GM19328 (cell line): ENCODE data around the gene CDH10.

ENCODE experiments used
- ATAC-seq: cut with Tn5 transposase; IDR thresholded peaks from one replicate; pipeline ENCODE4 v1.9.1; 2021; ENCODE audit warnings: mild to moderate bottlenecking, moderate library complexity; ENCODE audit not compliant: unreplicated experiment

CDH10 gene

GRCh38 chr5:24644761-24645160 lies at the start of gene CDH10:
Gene CDH10 (minus strand): TSS chr5:24644978. CDS start chr5:24593490, 51,488 bp downstream.
- no peak for ATAC-seq

- ATAC-seq: no peak
Measured at GRCh38 chr5:24693609-24694008, 48.8 kb upstream of the CDH10 start.

GRCh38 chr5:24691074-24691473 lies 46.3 kb upstream of the CDH10 start:
- no peak for ATAC-seq

GRCh38 chr5:24681106-24681505 lies 36.3 kb upstream of the CDH10 start:
- no peak for ATAC-seq

DNA sequence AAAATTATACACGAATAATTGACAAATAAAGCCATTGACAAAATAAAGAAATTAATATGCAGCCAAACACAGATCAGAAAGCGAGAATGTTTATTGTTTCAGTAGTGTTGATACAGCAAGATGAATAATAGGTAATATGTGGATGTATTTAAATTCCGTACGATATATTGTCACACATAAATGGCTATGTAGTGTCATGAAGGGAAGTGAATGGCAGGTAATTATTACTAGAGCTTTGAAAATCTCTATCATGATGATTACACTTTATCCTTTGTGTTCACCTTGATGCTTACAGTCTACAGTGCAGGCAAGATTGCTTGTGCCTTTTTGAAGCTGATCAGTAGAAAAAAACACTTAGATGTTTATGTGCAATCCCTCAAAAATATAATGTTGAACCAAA lies 23.3 kb upstream of the CDH10 start:
- ATAC-seq: no peak

DNA sequence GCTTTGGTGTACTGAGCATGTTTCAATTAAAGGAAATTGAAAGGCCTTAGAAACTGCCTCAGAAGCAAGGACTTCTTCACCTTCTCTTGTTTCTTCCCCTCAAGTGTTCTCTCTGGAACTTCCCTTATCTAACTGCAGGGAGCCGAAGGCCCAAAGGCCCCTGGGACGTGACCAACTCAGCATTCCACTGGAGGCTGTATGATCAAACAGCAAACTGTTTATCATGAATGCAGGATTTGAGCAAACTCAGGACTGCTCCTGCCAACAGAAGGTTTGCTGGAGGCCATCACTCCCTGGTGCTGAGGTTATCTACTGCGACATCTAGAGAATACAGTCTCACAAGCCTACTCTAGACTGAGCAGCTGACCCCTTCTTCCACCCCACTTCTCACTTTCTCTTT lies 4.8 kb upstream of the CDH10 start:
- no peak for ATAC-seq

DNA sequence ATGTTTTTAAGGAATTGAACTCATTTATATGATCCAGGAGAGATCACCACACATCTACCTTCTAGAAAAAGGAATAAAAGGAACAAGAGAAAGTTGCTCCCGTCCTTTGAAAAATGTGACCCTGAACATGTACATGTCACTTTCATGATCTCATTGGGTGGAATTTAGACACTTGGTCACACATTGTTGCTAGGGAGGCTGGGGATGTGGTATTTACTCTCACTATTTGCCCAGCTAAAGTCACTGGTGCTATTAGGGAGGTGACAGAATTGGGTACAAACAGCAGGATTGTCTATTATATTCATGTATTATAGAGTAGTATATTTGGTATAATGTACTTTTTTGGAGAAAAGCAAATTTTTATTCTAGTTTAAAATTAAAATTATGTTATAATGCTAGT lies 2.1 kb upstream of the CDH10 start:
- no peak for ATAC-seq

GRCh38 chr5:24645483-24645882 lies 705 bp upstream of the CDH10 start:
- no peak for ATAC-seq

DNA sequence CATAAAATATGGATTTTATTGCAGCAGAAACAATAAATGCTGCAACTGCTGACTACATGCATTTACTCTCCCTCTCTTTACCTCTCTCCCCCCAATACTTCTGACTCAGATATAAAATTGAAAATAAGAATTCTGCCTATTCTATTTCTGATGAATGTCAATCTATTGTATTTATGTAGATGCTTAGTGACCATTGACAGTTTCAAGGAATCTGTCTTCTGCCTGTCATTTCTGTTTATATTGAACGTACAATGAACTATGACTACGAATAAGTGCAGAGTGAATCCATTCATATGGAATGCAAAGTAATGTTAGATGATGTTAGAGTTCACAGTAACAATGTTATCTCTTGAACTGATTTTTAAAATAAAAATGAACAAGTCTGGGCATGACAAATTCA lies 898 bp downstream of the CDH10 start:
- no peak for ATAC-seq

DNA sequence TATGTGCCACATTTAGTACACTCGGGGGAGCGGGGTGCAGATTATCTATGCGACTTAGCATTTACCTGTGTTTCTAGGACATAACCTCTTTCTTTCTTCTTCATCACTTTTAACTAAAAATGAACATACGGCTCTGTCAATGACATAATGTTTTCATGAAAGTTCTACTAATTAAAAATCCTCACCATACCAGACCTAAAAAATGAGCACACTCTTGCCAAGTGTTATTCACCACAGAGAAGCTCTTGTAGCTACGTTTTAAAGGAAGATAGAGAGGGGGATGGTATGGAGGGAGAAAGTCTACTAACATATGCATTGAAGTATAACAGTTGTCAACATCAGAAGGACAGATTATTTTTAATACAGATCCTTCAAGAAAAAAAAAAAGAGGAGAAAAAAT lies 1.6 kb downstream of the CDH10 start:
- no peak for ATAC-seq

GRCh38 chr5:24642022-24642421 lies 2.8 kb downstream of the CDH10 start:
- ATAC-seq: no peak

- ATAC-seq: no peak
Measured at GRCh38 chr5:24635209-24635608, 9.6 kb downstream of the CDH10 start.

DNA sequence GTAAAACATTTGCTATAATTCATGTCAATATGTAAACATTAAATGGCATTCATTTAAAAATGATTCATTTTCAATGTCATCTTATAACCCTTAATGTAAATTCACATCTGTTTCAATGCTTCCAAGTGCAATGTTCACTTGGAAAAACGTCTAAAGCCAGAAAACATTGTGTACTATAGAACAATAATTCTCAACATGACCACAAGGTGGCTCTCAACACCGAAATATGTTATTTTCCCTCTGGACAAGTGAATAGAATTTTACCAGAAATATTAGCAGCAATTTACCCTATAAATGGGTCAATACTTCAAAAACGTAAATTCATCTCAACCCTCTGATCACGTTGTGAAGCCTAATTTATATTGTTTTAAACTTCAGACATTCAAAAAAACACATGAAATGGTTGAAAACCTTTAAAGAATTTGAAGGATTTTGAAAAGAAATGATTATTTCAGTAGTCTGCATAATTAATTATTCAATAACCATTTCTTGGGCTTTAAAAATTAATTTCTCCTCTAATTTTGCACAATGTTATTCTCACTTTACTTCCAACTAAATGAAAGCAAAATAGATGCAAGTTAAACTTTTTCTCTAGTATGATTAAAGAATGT lies 11.0 kb downstream of the CDH10 start:
- no peak for ATAC-seq

- ATAC-seq: no peak
Measured at GRCh38 chr5:24632353-24632752, 12.4 kb downstream of the CDH10 start.

GRCh38 chr5:24630918-24631317 lies 13.9 kb downstream of the CDH10 start:
- no peak for ATAC-seq

DNA sequence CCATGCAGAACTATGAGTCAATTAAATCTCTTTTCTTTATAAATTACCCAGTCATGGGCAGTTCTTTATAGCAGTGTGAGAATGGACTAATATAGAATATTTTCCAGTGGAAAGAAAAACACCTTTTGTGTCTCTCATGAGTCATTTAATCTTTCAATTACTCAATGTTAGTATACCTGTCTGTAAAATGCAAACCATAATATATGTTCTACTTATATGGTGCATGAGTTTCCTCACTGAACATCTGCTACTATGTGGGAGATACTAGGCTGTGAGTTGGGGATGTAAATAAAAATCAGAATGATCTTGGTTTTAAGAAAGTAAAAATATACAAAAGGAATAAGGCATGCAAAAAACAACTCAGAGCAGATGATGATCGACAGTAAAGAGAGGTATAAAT lies 15.0 kb downstream of the CDH10 start:
- ATAC-seq: no peak

DNA sequence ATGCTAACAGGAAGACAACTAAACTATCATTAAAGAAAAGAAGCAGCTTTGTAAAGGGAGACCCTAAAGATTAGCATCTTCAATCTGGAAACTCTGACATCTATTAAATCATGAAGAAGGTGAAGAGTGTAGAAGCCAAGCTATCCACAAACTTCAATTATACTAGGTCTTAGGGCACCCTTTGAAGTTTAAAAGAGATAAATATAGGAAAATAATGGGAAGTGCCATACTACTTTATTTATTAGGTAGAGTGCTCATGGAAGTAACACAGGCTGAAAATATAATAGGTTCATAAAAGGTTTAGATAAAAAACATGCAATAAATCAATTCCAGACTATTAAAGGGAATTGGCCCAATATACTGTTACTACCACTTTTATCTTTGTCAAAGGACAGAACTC lies 19.9 kb downstream of the CDH10 start:
- ATAC-seq: no peak

DNA sequence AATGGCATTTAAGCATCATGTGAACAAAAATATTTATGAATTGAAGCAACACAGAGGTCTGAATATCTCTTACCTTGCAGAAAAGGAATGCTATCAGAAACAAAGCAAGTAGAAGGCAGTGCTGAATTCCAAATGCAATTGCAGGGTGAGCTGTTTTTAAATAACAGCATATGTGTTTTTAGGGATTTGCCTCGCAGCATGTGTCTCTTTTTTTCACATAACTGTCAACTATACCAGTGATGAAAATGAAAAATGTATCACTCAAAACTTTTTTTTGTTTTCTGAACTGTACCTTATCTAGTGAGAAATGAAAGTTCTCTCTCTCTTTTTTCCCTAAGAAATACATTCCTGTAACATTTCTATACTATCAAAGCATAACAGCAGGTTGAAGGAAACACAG lies 21.2 kb downstream of the CDH10 start:
- ATAC-seq: no peak

DNA sequence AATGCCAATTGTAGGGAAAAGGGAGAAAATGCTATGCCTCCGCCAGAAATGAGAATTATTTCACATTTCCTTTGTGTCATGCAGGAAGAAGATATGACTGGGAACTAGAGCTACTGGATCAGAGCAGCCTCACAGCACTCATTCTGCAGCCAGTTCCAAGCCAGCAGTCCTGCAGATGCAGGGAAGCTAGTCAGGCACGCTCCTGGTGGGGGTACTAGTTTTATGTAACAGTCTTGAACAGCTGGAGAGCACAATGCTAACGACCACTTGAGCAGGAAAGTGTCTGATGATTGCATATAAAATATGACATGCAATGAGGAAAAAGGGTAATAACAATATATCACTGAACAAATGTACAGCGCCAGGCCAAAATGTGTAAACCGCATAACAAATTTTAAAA lies 21.7 kb downstream of the CDH10 start:
- ATAC-seq: no peak

DNA sequence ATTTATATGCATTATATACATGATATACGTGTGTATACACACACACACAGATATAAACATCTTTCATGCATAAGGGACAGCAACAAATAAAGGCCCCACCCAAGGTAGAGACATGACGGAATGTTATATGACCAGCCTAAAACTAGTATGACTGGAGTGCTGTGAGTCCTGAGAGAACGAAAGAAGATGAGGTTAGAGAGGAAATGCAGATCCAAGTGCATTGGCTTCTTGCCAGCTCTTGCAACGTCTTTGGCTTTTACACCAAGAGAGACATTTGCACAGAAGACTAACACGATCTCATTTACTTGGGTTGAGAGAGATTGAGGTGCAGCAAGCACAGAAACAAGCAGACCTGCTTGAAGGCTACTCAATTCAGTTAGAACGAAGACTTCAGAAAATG lies 23.0 kb downstream of the CDH10 start:
- ATAC-seq: no peak

GRCh38 chr5:24616566-24616965 lies 28.2 kb downstream of the CDH10 start:
- ATAC-seq: no peak

GRCh38 chr5:24615159-24615558 lies 29.6 kb downstream of the CDH10 start:
- ATAC-seq: no peak

DNA sequence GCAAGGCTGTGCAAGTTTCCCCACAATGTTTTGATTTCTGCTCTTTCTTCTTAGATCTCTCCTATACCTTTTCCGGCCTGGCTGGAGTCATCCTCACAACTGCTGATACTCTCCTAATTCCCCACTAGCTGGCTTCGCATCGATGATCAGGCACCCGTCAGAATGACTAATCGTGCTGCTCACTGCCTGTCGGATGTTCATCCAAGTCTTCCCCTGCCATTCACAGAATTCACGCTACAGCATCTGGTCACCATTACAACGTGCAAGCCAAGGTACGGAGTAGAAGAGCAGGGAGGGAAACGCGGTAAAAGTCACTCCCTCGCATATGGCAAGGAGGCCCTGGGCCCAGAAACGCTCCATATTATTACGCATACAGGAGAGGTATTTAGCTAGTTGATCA lies 35.1 kb downstream of the CDH10 start:
- ATAC-seq: no peak

DNA sequence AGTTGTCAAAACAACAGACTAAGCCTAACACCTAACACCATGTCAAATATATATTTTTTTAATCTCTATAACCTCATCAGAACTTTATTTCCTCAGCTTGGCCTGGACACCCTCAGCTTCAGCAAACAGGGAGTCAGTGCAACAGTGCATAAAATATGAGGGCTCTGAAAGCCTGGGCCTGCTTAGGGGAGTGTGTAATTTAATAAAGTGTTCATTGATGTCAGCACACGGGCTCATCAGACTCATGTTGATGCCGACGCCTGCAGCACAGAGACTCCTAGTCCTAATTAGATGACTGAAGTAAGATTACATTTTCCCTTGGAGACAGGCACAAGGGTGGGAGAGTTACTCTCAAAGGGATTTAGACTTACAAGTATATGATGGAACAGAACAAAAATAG lies 37.8 kb downstream of the CDH10 start:
- ATAC-seq: no peak
